Stomach (tissue), 9 donors: ENCODE measurements around the gene CPB1. TPM values are rescaled to one million over a fixed set of nuclear protein-coding genes. Genes with fewer than 3 reads are reported as not detected.

Experiments used
- DNase-seq, 2 donors: peaks; one replicate each; pipeline versions ENCODE4 v3.0.0 to v3.0.0-alpha.2; 2013 to 2019
- H3K27ac ChIP-seq, 5 donors: fragments of 200-600 bp in 4 of 5; sonication (generic) in 4 of 5; one replicate each; pipeline ENCODE4 v1.5.1; 2013 to 2019; ENCODE audit warnings: mild to moderate bottlenecking in 1 of 5, moderate library complexity in 1 of 5
- H3K27me3 ChIP-seq, 3 donors: fragments of 200-600 bp; sonication (generic); one replicate each; pipeline ENCODE4 v1.5.1; 2017 to 2019; ENCODE audit warnings: mixed run types in 1 of 3
- H3K36me3 ChIP-seq, 4 donors: fragments of 200-600 bp; sonication (generic); 1 replicate in 3 of 4; 2 replicates in 1 of 4; pipeline ENCODE4 v1.5.1; 2016 to 2019
- H3K4me1 ChIP-seq, 4 donors: fragments of 200-600 bp; sonication (generic); one replicate each; pipeline ENCODE4 v1.5.1; 2016 to 2019
- H3K4me3 ChIP-seq, 4 donors: fragments of 200-600 bp; sonication (generic) in 3 of 4; one replicate each; pipeline ENCODE4 v1.5.1; 2016 to 2019; ENCODE audit warnings: mild to moderate bottlenecking in 1 of 4
- H3K9me3 ChIP-seq, 4 donors: fragments of 200-600 bp; sonication (generic); one replicate each; pipeline ENCODE4 v1.5.1; 2016 to 2019
- EP300 ChIP-seq: sonication (generic); formaldehyde crosslinking; IDR thresholded peaks from one replicate; pipeline ENCODE4 v1.6.1; 2017; ENCODE audit warnings: antibody characterized with exemption
- POLR2A ChIP-seq, 4 donors: fragments of 450-650 bp; IDR thresholded peaks; one replicate each; pipeline ENCODE4 v1.6.1; 2016; ENCODE audit warnings: antibody characterized with exemption in 4 of 4, control low read depth in 2 of 4, mild to moderate bottlenecking in 1 of 4, moderate library complexity in 1 of 4
- POLR2AphosphoS5 ChIP-seq, 3 donors: sonication (generic); formaldehyde crosslinking; IDR thresholded peaks; one replicate each; pipeline ENCODE4 v1.6.1; 2016; ENCODE audit warnings: antibody characterized with exemption in 3 of 3
- WGBS, 5 donors: extraction: QIAGEN DNeasy Blood & Tissue Kit in 3 of 5; methylation state at CpG; one replicate each; pipeline versions ENCODE4 v1.1.5 to v1.1.7; 2013 to 2018; 5-methylcytosine and 5-hydroxymethylcytosine counted together
- intact Hi-C: fragments of 100-400 bp; cut with DNase I; formaldehyde crosslinking; loops from one replicate; pipeline ENCODE4 v1.15.1; 2023; ENCODE audit warnings: low total_unique reads
- polyA plus RNA-seq, 3 donors: library from polyadenylated mRNA; stranded (reverse); fragments of 200-250 nt; gene quantifications; one replicate each; pipeline ENCODE4 v1.2.3, GENCODE V29; 2013
- total RNA-seq, 5 donors: library from RNA; depleted of rRNA; stranded (reverse); fragments of >200 nt; gene quantifications; one replicate each; pipeline versions ENCODE4 v1.1.0 to v1.2.3, GENCODE V29; 2014 to 2016
- TF ChIP-seq, protein P1 (sequence below), 7 experiments: fragments of 450-650 bp in 4 of 7; fragments of 200-600 bp in 3 of 7; sonication (generic) in 3 of 7; IDR thresholded peaks; one replicate each; pipeline ENCODE4 v1.5.1; 2016 to 2019; ENCODE audit warnings: antibody characterized with exemption in 7 of 7, control low read depth in 2 of 7, mild to moderate bottlenecking in 1 of 7
- donor health status: healthy with polysubstance abuse.
- donor health status: Bipolar disorder and iron deficiency.
- donor health status: healthy.

CPB1 gene
- total and polyA plus RNA-seq, 8 donors, result 0.70 to 29.2 (median 3.9) TPM; not detected in 4

DNA sequence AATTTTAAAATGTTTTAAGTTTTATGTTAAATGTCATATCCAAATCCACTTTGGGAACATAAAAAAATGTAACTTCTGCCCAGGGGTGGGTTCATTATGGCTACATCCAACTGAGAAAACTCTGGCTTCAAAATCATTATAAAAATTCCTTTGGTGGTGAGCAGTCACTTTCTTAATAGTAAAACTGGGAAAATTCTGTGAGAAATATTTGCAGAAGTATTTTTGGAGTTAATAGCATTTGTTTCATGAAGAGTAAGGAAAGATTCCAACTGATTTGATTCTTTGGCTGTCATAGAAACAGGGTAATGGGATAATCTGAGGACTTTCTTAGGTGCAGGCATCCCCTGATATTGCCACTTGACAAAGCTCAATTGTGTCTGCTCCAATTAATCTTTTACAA, 76.3 kb downstream of the CPB1 start:
- Histone ChIP-seq H3K36me3 (no peaks in the 10 kb centered on the region), H3K9me3 (no peaks in the 10 kb centered on the region), H3K27ac (no peak overlapping the region), H3K4me3 (no peak overlapping the region), H3K27me3 (no peaks in the 10 kb centered on the region), H3K4me1 (no peaks in the 10 kb centered on the region)
- intact Hi-C loops, result no loop called here
- TF ChIP-seq, protein P1, sequence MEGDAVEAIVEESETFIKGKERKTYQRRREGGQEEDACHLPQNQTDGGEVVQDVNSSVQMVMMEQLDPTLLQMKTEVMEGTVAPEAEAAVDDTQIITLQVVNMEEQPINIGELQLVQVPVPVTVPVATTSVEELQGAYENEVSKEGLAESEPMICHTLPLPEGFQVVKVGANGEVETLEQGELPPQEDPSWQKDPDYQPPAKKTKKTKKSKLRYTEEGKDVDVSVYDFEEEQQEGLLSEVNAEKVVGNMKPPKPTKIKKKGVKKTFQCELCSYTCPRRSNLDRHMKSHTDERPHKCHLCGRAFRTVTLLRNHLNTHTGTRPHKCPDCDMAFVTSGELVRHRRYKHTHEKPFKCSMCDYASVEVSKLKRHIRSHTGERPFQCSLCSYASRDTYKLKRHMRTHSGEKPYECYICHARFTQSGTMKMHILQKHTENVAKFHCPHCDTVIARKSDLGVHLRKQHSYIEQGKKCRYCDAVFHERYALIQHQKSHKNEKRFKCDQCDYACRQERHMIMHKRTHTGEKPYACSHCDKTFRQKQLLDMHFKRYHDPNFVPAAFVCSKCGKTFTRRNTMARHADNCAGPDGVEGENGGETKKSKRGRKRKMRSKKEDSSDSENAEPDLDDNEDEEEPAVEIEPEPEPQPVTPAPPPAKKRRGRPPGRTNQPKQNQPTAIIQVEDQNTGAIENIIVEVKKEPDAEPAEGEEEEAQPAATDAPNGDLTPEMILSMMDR (IDR thresholded peaks at IDR 0.05), result no peak
- TF ChIP-seq EP300, result no peak
- no peak for TF ChIP-seq POLR2A (IDR thresholded peaks at IDR 0.05)
- no peak for DNase-seq

DNA sequence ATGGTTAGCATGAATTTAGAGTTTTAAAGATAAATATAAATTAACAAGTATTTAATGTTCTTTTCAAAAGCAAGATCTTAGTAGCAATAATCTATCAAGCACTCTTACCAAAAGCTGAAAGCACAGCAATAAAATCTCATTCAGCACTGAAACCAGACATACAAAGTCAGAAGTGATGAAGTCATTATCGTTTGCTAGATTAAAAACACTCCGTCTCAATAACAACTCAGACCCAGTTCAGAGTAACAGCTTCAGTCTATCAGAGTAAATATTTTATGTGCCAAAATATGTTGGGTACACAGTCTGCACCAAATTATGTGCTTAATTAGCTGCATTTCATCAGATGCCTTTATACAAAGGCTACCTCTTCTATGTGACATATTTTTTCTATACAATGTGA, 79.1 kb downstream of the CPB1 start:
- WGBS, 5 donors, result 55 to 70% (median 62%) methylated on average over 2 of the region's 2 CpGs
- Histone ChIP-seq H3K27ac (no peak overlapping the region), H3K4me3 (no peak overlapping the region), H3K27me3 (no peaks in the 10 kb centered on the region), H3K36me3 (no peaks in the 10 kb centered on the region), H3K4me1 (no peaks in the 10 kb centered on the region), H3K9me3 (no peaks in the 10 kb centered on the region)
- DNase-seq, result no peak
- TF ChIP-seq EP300 (no peak), POLR2AphosphoS5 (IDR thresholded peaks at IDR 0.05) (no peak), POLR2A (IDR thresholded peaks at IDR 0.05) (no peak)
- TF ChIP-seq, protein P1 (IDR thresholded peaks at IDR 0.05), result no peak
- intact Hi-C loops, result no loop called here

Other genes starting within 250 kb of the CPB1 start
- gene AGTR1, start 129.9 kb upstream of the CPB1 start, total RNA-seq, result 10 to 100 TPM in 2 of 5 donors, 1 to 10 TPM in 3; 3.2 to 11.0 (median 4.2) TPM
- 1 to 10 TPM in 1 of 3 donors, under 1 TPM in 2; 0.25 to 1.2 (median 0.61) TPM for gene AGTR1, start 129.9 kb upstream of the CPB1 start, polyA plus RNA-seq
- gene CPA3, start 37.5 kb downstream of the CPB1 start, total RNA-seq, result 10 to 100 TPM in 2 of 5 donors, not detected in 3; 19.8 to 29.6 TPM
- gene CPA3, start 37.5 kb downstream of the CPB1 start, polyA plus RNA-seq, result 10 to 100 TPM in 1 of 3 donors, 1 to 10 TPM in 2; 1.1 to 24.9 (median 8.8) TPM
- gene GYG1, start 163.7 kb downstream of the CPB1 start, total RNA-seq, result 100 to 1,000 TPM in 1 of 5 donors, 10 to 100 TPM in 3, 1 to 10 TPM in 1; 4.9 to 169 (median 32.1) TPM
- gene GYG1, start 163.7 kb downstream of the CPB1 start, polyA plus RNA-seq, result 10 to 100 TPM; 36.5 to 56.5 (median 39.7) TPM